K562 (cell line): Measurements from ENCODE around the gene CPT1C. TPM values are rescaled to one million over a fixed set of nuclear protein-coding genes. Genes with fewer than 3 reads are reported as not detected.
A peak's percentile ranks its signal among the peaks of the same experiment; 100 is the strongest.

Experiments
- ARID1B ChIP-seq: fragments of 450-650 bp; IDR thresholded peaks from 2 replicates; pipeline ENCODE4 v1.6.1; 2016; ENCODE audit warnings: antibody characterized with exemption, mild to moderate bottlenecking, inconsistent platforms
- BHLHE40 ChIP-seq: IDR thresholded peaks from 2 replicates; pipeline ENCODE4 v1.6.1; 2011; ENCODE audit warnings: low read length, improper control_type of control experiment
- EHMT2 ChIP-seq: fragments of 450-650 bp; IDR thresholded peaks from 2 replicates; pipeline ENCODE4 v1.6.1; 2018; ENCODE audit warnings: antibody characterized with exemption
- FOSL1 ChIP-seq: fragments of 200-800 bp; sonication (Bioruptor generic); conservative IDR thresholded peaks from 2 replicates; pipeline ENCODE4 v1.6.1; 2016; ENCODE audit warnings: missing genetic modification characterization, missing compliant biosample characterization
- JUND ChIP-seq, 2 experiments: IDR thresholded peaks; 2 replicates in 1 of 2; 3 replicates in 1 of 2; pipeline ENCODE4 v1.6.1; 2011; ENCODE audit warnings: borderline replicate concordance in 2 of 2, low read depth in 2 of 2, low read length in 2 of 2, improper control_type of control experiment in 1 of 2, missing biosample characterization in 1 of 2, missing genetic modification characterization in 1 of 2, missing genetic modification reagents in 1 of 2
- L3MBTL2 ChIP-seq: fragments of 450-650 bp; IDR thresholded peaks from 2 replicates; pipeline ENCODE4 v1.6.1; 2016; ENCODE audit warnings: mild to moderate bottlenecking, moderate library complexity
- LCOR ChIP-seq: sonication (generic); formaldehyde crosslinking; IDR thresholded peaks from 2 replicates; pipeline ENCODE4 v1.8.0; 2022; ENCODE audit warnings: mild to moderate bottlenecking, missing genetic modification reagents
- NR2C1 ChIP-seq, 2 experiments: fragments of 450-650 bp; IDR thresholded peaks; 2 replicates each; pipeline ENCODE4 v1.6.1; 2017; ENCODE audit warnings: mild to moderate bottlenecking in 2 of 2, antibody characterized with exemption in 1 of 2, inconsistent platforms in 1 of 2, missing compliant biosample characterization in 1 of 2, missing genetic modification characterization in 1 of 2
- RFX1 ChIP-seq: fragments of 450-650 bp; IDR thresholded peaks from 2 replicates; pipeline ENCODE4 v1.6.1; 2016; ENCODE audit warnings: mild to moderate bottlenecking, moderate library complexity
- SMC3 ChIP-seq: conservative IDR thresholded peaks from 2 replicates; pipeline ENCODE4 v1.6.1; 2011; ENCODE audit warnings: low read depth, low read length, improper control_type of control experiment; ENCODE audit not compliant: insufficient read depth
- SRSF9 ChIP-seq: fragments of 200-400 bp; formaldehyde crosslinking; IDR thresholded peaks from 2 replicates; pipeline ENCODE4 v1.6.1; 2017; ENCODE audit warnings: low read depth, low read length, borderline replicate concordance
- THRA ChIP-seq: fragments of 450-650 bp; IDR thresholded peaks from 2 replicates; pipeline ENCODE4 v1.6.1; 2017; ENCODE audit warnings: mild to moderate bottlenecking, moderate library complexity
- YY1 ChIP-seq, 3 experiments: IDR thresholded peaks; 2 replicates each; pipeline ENCODE4 v1.6.1; 2011; ENCODE audit warnings: low read length in 2 of 3, mild to moderate bottlenecking in 2 of 3, moderate library complexity in 2 of 3, borderline replicate concordance in 1 of 3, control low read depth in 1 of 3, low read depth in 1 of 3; ENCODE audit not compliant: insufficient read depth in 3 of 3, insufficient replicate concordance in 2 of 3, control insufficient read depth in 1 of 3, insufficient read length in 1 of 3; ENCODE audit errors: extremely low read depth in 1 of 3
- ZNF584 ChIP-seq: fragments of 200-800 bp; sonication (Bioruptor generic); IDR thresholded peaks from 2 replicates; pipeline ENCODE4 v1.6.1; 2016; ENCODE audit warnings: low read depth, mild to moderate bottlenecking, missing genetic modification characterization, missing compliant biosample characterization
- polyA plus RNA-seq, 8 experiments: library from polyadenylated mRNA; depleted of rRNA in 4 of 8; stranded (reverse) in 5 of 8; unstranded in 3 of 8; fragments of >200 nt; fragmentation: Nextera tagmentation in 2 of 8; fragmentation: Illumina TruSeq in 1 of 8; extraction: Ambion mirVana in 2 of 8; extraction: Trizol in 1 of 8; gene quantifications; 2 replicates each; pipeline versions ENCODE4 v1.2.1 to v1.2.3, GENCODE V29; 2011 to 2014; ENCODE audit warnings: inconsistent platforms in 1 of 8, missing spikeins in 1 of 8
- total RNA-seq, 7 experiments: library from RNA; depleted of rRNA in 6 of 7; stranded (reverse); fragments of >200 nt in 6 of 7; fragmentation: Illumina TruSeq in 2 of 7; extraction: Trizol in 2 of 7; gene quantifications; 2 replicates each; pipeline versions ENCODE4 v1.2.1 to v1.2.3, GENCODE V29; 2011 to 2021; ENCODE audit warnings: low replicate concordance in 1 of 7

Gene CPT1C
- total and polyA plus RNA-seq, 9 of the 15 experiments (the other 6 are each of a cell fraction or from before 2014, with no cell fraction given), result 1.9 to 12.3 (median 3.0) TPM

- 0 out of 2 replicates have a peak, but pooled peaks have one; percentile 18 for TF ChIP-seq FOSL1 (tag)
- peak; percentile 43; the same call in 1 of the 2 replicates for TF ChIP-seq ARID1B
- 0 out of 2 replicates have a peak, but pooled peaks have one; percentile 43 for TF ChIP-seq ZNF584 (CRISPR knock-in tag)
- TF ChIP-seq SRSF9, result no peak
- TF ChIP-seq L3MBTL2, result peak; percentile 61; the same call in 1 of the 2 replicates
- TF ChIP-seq BHLHE40, result peak; percentile 25; the same call in 1 of the 2 replicates
- no peak for TF ChIP-seq RFX1
- no peak for TF ChIP-seq NR2C1 (IDR thresholded peaks at IDR 0.05)
- 0 out of 2 replicates have a peak, but pooled peaks have one; percentile 45 for TF ChIP-seq NR2C1 (tag; IDR thresholded peaks at IDR 0.05)
- peak; percentile 55; the same call in 1 of the 2 replicates for TF ChIP-seq EHMT2
- no peak for TF ChIP-seq THRA
- no peak for TF ChIP-seq SMC3
- TF ChIP-seq JUND (IDR thresholded peaks at IDR 0.05; ENCODE audit: borderline replicate concordance, low read depth, low read length), result peak; percentile 66
- peak; percentile 47; the same call in 1 of the 3 replicates for TF ChIP-seq JUND (tag; IDR thresholded peaks at IDR 0.05; ENCODE audit: borderline replicate concordance, low read depth, low read length)
- peak; percentile 72 to 91 (median 82) for TF ChIP-seq YY1 (IDR thresholded peaks at IDR 0.05; ENCODE audit: borderline replicate concordance in 1 of 3, control insufficient read depth in 1 of 3, extremely low read depth in 1 of 3, insufficient read depth in 3 of 3, insufficient read length in 1 of 3, insufficient replicate concordance in 2 of 3, low read depth in 1 of 3, low read length in 2 of 3)
- TF ChIP-seq LCOR (CRISPR knock-in tag), result no peak
- TF ChIP-seq, all 486 proteins: peak for 28
These were observed 19.5 kb downstream of the CPT1C start (continued) for GRCh38 chr19:49710372-49710951.
